Cardiac fibroblast (primary cell): ENCODE measurements around the gene PDE11A.

Experiments used
- DNase-seq, 2 donors: peaks; one replicate each; pipeline versions ENCODE4 v3.0.0 to v3.0.0-alpha.2; 2010; ENCODE audit warnings: low read depth in 2 of 2
- H3K4me3 ChIP-seq, 2 donors: replicated peaks in 1 of 2; 1 replicate in 1 of 2; 2 replicates in 1 of 2; pipeline ENCODE4 v1.5.1; 2011; ENCODE audit warnings: low read depth in 2 of 2, low read length in 2 of 2, mild to moderate bottlenecking in 2 of 2, moderate library complexity in 1 of 2
- TF ChIP-seq, protein P1 (sequence below): IDR thresholded peaks from one replicate; pipeline ENCODE4 v1.5.1; 2011; ENCODE audit warnings: low read depth, mild to moderate bottlenecking, low read length, inconsistent platforms

The PDE11A gene

DNA sequence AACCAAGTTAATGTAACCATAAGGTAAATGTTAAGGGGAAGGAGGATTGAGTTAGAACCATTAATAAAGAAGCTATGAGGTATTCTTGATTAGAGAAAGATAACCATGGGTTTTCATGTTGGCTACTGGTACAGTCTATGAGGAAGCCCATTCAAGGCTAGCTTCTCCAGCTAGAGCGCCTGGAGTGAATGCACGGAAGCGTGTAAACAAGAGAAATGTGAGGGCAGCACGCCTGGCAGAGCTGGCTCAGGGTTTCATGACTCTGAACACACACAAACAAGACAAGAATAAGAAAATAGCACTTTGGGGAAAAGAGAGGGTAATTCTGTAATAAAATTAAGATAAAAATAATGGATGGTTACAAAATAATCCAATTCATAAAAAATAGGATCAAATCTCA, 255.3 kb downstream of the PDE11A start:
- no peak overlapping the region for H3K4me3 ChIP-seq
- TF ChIP-seq, protein P1, sequence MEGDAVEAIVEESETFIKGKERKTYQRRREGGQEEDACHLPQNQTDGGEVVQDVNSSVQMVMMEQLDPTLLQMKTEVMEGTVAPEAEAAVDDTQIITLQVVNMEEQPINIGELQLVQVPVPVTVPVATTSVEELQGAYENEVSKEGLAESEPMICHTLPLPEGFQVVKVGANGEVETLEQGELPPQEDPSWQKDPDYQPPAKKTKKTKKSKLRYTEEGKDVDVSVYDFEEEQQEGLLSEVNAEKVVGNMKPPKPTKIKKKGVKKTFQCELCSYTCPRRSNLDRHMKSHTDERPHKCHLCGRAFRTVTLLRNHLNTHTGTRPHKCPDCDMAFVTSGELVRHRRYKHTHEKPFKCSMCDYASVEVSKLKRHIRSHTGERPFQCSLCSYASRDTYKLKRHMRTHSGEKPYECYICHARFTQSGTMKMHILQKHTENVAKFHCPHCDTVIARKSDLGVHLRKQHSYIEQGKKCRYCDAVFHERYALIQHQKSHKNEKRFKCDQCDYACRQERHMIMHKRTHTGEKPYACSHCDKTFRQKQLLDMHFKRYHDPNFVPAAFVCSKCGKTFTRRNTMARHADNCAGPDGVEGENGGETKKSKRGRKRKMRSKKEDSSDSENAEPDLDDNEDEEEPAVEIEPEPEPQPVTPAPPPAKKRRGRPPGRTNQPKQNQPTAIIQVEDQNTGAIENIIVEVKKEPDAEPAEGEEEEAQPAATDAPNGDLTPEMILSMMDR, result no peak
- DNase-seq, result no peak

DNA sequence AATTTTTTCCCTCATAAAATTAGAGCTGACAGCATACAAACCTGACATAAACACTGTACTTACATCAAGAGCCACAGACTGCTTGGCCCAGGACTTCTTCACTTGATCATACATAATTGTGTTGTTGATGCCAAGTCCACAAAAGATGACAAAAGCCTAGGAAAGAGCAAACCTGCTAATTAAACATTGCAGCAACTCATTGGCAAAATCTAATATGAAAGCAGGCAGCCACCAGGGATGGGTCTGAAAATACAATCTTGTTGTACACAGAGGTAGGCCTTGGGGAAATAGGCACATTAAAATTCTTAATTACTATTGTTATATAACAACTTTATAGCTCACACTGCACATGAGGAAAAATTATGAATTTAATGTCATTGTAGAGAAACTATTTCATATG, 255.8 kb downstream of the PDE11A start:
- DNase-seq, result no peak
- no peak overlapping the region for H3K4me3 ChIP-seq
- TF ChIP-seq, protein P1, result no peak

DNA sequence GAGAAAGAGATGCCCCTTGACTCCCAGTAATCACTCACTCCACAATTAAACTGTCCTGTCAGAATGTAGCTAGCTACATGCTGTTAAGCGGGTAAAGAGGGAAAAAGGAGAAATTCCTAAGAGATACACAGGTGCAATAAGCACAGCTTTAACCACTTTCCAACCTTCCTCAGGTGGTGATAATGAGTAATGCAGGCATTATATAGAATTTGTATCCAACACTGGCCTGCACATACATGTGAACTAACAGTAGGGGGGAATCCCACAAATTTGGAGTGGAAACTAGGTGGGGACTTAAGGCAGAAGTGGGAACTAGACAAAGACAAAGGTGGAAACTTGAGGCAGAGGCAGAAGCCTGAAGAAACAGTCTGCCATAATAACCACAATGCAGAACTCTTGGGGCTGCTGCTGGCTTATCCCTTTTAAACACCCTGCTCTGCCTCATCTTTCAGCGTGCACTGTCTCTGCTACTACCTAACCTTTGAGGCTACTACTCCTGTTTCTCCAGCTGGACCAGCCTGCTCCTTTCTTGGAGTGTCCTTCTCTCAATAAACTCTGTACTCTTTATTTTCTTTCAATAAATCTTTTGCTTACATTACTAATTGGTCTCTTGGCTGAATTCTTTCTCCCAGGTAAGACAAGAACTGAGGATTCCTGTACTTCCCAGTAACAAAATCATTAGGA, 259.7 kb downstream of the PDE11A start:
- no peak overlapping the region for H3K4me3 ChIP-seq
- TF ChIP-seq, protein P1, result no peak
- DNase-seq, result no peak

GRCh38 chr2:177810906-177811305, 261.7 kb downstream of the PDE11A start:
- H3K4me3 ChIP-seq, result no peak overlapping the region
- no peak for DNase-seq
- TF ChIP-seq, protein P1, result no peak

DNA sequence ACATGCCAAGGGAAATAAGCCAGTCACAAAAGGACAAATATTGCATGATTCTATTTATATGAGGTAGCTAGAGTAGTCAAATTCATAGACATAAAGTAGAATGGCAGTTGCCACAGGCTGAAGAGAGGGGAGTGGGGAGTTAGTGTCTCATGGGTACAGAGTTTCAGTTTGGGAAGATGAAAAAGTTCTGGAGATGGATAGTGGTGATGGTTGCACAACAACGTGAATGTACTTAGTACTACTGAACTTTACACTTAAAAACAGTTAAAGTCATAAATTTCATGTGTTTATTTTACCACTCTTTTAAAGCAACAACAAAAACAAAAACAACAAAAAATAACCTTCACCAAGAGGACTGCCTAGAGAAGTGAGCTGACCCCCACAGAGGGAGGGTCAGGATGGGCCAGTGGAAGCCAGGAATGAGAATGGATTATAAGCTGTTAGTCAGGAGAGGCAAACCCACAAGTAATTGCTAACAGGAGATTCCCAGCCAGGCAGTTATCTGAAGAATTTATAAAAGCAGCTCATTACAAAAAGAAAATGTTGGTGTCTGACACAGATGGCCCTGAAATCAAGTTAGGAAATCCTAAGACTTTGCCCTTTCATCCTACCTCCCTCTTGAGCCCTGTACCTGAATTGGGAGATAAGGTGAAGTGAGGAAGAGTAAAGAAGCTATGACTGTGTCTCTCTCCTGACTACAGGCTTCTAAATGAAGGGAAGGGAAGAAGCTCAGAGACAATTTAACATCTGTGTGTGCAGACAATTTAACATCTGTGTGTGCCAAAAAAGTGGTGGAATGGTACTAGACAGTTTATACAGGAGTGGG, 263.4 kb downstream of the PDE11A start:
- TF ChIP-seq, protein P1, result no peak
- no peak for DNase-seq
- H3K4me3 ChIP-seq, result no peak overlapping the region

- peak in 1 of 2 donors; percentile 43 for DNase-seq
- no peak overlapping the region for H3K4me3 ChIP-seq
- TF ChIP-seq, protein P1, result no peak
Observed at GRCh38 chr2:177806025-177806424, 266.6 kb downstream of the PDE11A start.
